SJCRH30 (cell line): ENCODE data around the gene OR10H3. TPM values are rescaled to one million over a fixed set of nuclear protein-coding genes. Genes with fewer than 3 reads are reported as not detected.
A peak's percentile ranks its signal among the peaks of the same experiment; 100 is the strongest.

Experiments used
- DNase-seq, 2 experiments: peaks; one replicate each; pipeline ENCODE4 v3.0.0-alpha.2; 2015 to 2020
- H3K27ac ChIP-seq: fragments of 250-450 bp; sonication (Bioruptor Pico); 2 replicates; pipeline ENCODE4 v1.5.1; 2020; ENCODE audit warnings: mild to moderate bottlenecking, moderate library complexity
- H3K27me3 ChIP-seq: fragments of 250-450 bp; sonication (Bioruptor Pico); 2 replicates; pipeline ENCODE4 v1.5.1; 2020; ENCODE audit warnings: mild to moderate bottlenecking, moderate library complexity
- H3K36me3 ChIP-seq: fragments of 250-450 bp; sonication (Bioruptor Pico); 2 replicates; pipeline ENCODE4 v1.5.1; 2020; ENCODE audit warnings: mild to moderate bottlenecking, moderate library complexity
- H3K4me1 ChIP-seq: fragments of 250-450 bp; sonication (Bioruptor Pico); 2 replicates; pipeline ENCODE4 v1.5.1; 2020; ENCODE audit warnings: mild to moderate bottlenecking, moderate library complexity
- H3K4me3 ChIP-seq: fragments of 250-450 bp; sonication (Bioruptor Pico); 2 replicates; pipeline ENCODE4 v1.5.1; 2020; ENCODE audit warnings: mild to moderate bottlenecking, moderate library complexity
- H3K9me3 ChIP-seq: fragments of 250-450 bp; sonication (Bioruptor Pico); replicated peaks from 2 replicates; pipeline ENCODE4 v1.5.1; 2020; ENCODE audit warnings: mild to moderate bottlenecking, moderate library complexity
- total RNA-seq: library from RNA; depleted of rRNA; stranded (reverse); fragments of >200 nt; shearing (Covaris generic); gene quantifications from 2 replicates; pipeline ENCODE4 v1.2.3, GENCODE V29; 2014; rRNA removed

OR10H3 gene, protein sequence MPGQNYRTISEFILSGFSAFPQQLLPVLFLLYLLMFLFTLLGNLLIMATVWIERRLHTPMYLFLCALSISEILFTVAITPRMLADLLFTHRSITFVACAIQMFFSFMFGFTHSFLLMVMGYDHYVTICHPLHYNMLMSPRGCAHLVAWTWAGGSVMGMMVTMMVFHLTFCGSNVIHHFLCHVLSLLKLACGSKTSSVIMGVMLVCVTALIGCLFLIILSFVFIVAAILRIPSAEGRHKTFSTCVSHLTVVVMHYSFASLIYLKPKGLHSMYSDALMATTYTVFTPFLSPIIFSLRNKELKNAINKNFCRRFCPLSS
- not detected in 2 replicates for total RNA-seq

DNA sequence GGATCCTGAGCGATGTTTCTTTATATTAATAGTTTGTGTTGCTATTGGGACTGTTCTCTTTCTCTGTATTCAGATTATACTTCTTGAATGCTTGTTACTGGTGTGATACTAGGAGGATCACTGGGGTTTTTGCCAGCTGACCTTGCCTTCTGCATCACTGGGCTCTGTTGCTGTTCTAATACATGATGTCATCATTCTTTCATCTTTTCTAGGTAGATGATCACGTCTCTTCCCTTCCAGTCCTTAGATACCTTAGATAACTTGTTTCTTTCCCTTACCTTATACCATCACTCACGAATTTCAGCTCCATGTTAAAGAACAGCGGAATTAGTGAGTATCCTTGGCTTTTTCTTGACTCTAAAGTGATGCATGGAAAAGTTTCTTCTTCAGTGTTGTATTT is at the start of gene OR10H3:
Gene OR10H3 (plus strand): TSS at position 264 of the 400 bp plus-strand sequence. CDS start 3,408 bp downstream, outside the sequence.
- Histone ChIP-seq H3K27ac (no peak within 1 kb of the TSS), H3K9me3 (no peaks in the 10 kb centered on the region), H3K27me3 (0 out of 2 replicates have a peak, but pooled peaks cover 9% of the 10 kb centered on the region), H3K36me3 (no peaks in the 10 kb centered on the region), H3K4me3 (no peak within 1 kb of the TSS), H3K4me1 (no peaks in the 10 kb centered on the region)
- no peak for DNase-seq

- H3K4me1 ChIP-seq: peaks cover 7% of the 10 kb centered on the region; the same call in 1 of the 2 replicates
- H3K27me3 ChIP-seq: no peaks in the 10 kb centered on the region
- H3K27ac ChIP-seq: no peak overlapping the region
- H3K4me3 ChIP-seq: no peak overlapping the region
- no peaks in the 10 kb centered on the region for H3K9me3 ChIP-seq
- H3K36me3 ChIP-seq: no peaks in the 10 kb centered on the region
- no peak for DNase-seq
Measured at GRCh38 chr19:15696654-15697194, 41.1 kb upstream of the OR10H3 start.

GRCh38 chr19:15701757-15702533 is 35.8 kb upstream of the OR10H3 start:
- peak; percentile 49 to 70 for DNase-seq

GRCh38 chr19:15702534-15702930 is 35.3 kb upstream of the OR10H3 start:
- Histone ChIP-seq H3K4me1 (peaks cover 17% of the 10 kb centered on the region), H3K4me3 (no peak overlapping the region), H3K9me3 (no peaks in the 10 kb centered on the region), H3K27me3 (no peaks in the 10 kb centered on the region), H3K36me3 (no peaks in the 10 kb centered on the region), H3K27ac (no peak overlapping the region)
- peak; percentile 87 to 92 for DNase-seq

More at GRCh38 chr19:15701757-15702533, 35.8 kb upstream of the OR10H3 start:
- H3K4me1 ChIP-seq: peaks cover 17% of the 10 kb centered on the region
- H3K9me3 ChIP-seq: no peaks in the 10 kb centered on the region
- no peak overlapping the region for H3K27ac ChIP-seq
- H3K27me3 ChIP-seq: no peaks in the 10 kb centered on the region
- H3K4me3 ChIP-seq: no peak overlapping the region
- H3K36me3 ChIP-seq: no peaks in the 10 kb centered on the region

GRCh38 chr19:15714638-15715037 is 23.1 kb upstream of the OR10H3 start:
- H3K27me3 ChIP-seq: no peaks in the 10 kb centered on the region
- no peak for DNase-seq
- no peaks in the 10 kb centered on the region for H3K36me3 ChIP-seq
- no peaks in the 10 kb centered on the region for H3K9me3 ChIP-seq
- H3K4me3 ChIP-seq: no peak overlapping the region
- H3K4me1 ChIP-seq: no peaks in the 10 kb centered on the region
- H3K27ac ChIP-seq: no peak overlapping the region

DNA sequence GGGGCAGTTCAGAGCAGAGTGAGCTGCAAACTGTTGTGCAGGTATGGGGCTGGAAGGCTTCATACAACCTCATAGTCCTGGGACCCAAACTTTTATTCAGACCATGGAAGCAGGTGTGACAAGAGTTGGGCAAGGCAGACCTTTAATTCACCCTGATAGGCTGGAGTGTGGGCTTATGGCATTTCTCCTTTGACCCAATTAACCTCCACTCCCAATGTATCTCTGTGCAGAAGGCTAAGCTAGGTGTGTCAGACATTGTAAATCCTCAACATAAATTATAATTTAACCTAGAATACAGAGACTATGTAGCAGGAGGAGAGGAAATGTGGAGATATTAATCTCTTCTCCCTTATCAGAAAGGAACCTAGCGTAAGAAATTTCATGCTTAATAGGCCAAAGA is 22.1 kb upstream of the OR10H3 start:
- no peaks in the 10 kb centered on the region for H3K9me3 ChIP-seq
- H3K27ac ChIP-seq: no peak overlapping the region
- no peaks in the 10 kb centered on the region for H3K27me3 ChIP-seq
- H3K4me1 ChIP-seq: no peaks in the 10 kb centered on the region
- no peaks in the 10 kb centered on the region for H3K36me3 ChIP-seq
- no peak for DNase-seq
- no peak overlapping the region for H3K4me3 ChIP-seq

GRCh38 chr19:15717809-15718208 is 20.0 kb upstream of the OR10H3 start:
- Histone ChIP-seq H3K4me3 (no peak overlapping the region), H3K36me3 (no peaks in the 10 kb centered on the region), H3K9me3 (no peaks in the 10 kb centered on the region), H3K4me1 (no peaks in the 10 kb centered on the region), H3K27me3 (no peaks in the 10 kb centered on the region), H3K27ac (no peak overlapping the region)
- peak; percentile 20 to 45 for DNase-seq

- peaks cover 7% of the 10 kb centered on the region; the same call in 1 of the 2 replicates for H3K27me3 ChIP-seq
- H3K4me1 ChIP-seq: no peaks in the 10 kb centered on the region
- H3K36me3 ChIP-seq: no peaks in the 10 kb centered on the region
- DNase-seq: no peak
- H3K27ac ChIP-seq: no peak overlapping the region
- H3K4me3 ChIP-seq: no peak overlapping the region
- no peaks in the 10 kb centered on the region for H3K9me3 ChIP-seq
Measured at GRCh38 chr19:15721268-15721667, 16.5 kb upstream of the OR10H3 start.

DNA sequence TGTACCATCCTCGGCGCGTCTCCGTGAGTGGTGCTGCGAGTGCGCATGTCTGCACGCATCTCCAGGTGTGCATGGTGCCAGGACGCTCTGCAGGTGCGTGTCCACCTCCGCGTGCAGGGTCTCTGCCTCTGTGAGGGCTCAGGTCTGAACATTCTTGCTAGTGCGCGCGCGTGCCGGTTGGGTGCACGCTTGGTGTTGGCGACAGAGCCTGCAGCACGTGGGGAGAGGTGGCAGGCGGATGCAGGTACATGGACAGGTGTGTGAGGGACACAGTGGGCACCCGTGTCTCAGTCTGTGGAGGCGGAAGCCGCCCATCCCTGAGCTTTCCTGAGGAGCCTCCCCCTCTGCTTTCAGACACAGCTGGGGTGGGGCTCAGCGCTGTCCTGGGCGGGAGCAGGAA is 14.8 kb upstream of the OR10H3 start:
- Histone ChIP-seq H3K4me1 (no peaks in the 10 kb centered on the region), H3K4me3 (no peak overlapping the region), H3K27me3 (peaks cover 7% of the 10 kb centered on the region; the same call in 1 of the 2 replicates), H3K36me3 (no peaks in the 10 kb centered on the region), H3K9me3 (no peaks in the 10 kb centered on the region), H3K27ac (no peak overlapping the region)
- DNase-seq: no peak

DNA sequence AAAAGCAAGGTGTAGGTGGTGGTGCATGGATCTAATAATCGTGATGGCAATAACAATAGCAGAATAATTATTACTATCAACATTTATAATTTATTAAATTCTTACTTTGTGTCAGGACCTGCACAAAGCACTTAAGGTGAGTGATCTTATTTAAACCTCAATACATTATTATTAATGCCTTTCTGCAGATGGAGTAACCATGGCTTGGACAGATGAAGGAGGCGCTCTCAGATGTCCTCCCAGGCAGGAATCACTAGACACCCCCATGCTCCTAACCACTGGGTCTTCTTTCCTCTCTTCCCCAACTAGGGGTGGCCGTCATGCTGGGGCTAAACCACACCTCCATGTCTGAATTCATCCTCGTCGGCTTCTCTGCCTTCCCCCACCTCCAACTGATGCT is 10.1 kb upstream of the OR10H3 start, which contains the start of gene OR10H2:
Gene OR10H2 (plus strand): TSS at position 301 of the 400 bp plus-strand sequence. CDS start 20 bp downstream, at position 321.
- no peaks in the 10 kb centered on the region for H3K36me3 ChIP-seq
- H3K4me1 ChIP-seq: no peaks in the 10 kb centered on the region
- H3K27ac ChIP-seq: no peak within 1 kb of the TSS
- no peak for DNase-seq
- H3K27me3 ChIP-seq: peaks cover 7% of the 10 kb centered on the region
- H3K4me3 ChIP-seq: no peak within 1 kb of the TSS
- 0 out of 2 replicates have a peak, but pooled peaks cover 4% of the 10 kb centered on the region for H3K9me3 ChIP-seq

- Histone ChIP-seq H3K36me3 (no peaks in the 10 kb centered on the region), H3K27ac (no peak overlapping the region), H3K27me3 (peaks cover 5% of the 10 kb centered on the region; the same call in 1 of the 2 replicates), H3K9me3 (0 out of 2 replicates have a peak, but pooled peaks cover 4% of the 10 kb centered on the region), H3K4me1 (no peaks in the 10 kb centered on the region), H3K4me3 (no peak overlapping the region)
- DNase-seq: no peak
Measured at GRCh38 chr19:15730538-15730937, 7.2 kb upstream of the OR10H3 start.

- Histone ChIP-seq H3K9me3 (0 out of 2 replicates have a peak, but pooled peaks cover 4% of the 10 kb centered on the region), H3K4me3 (no peak overlapping the region), H3K36me3 (no peaks in the 10 kb centered on the region), H3K27me3 (peaks cover 9% of the 10 kb centered on the region; the same call in 1 of the 2 replicates), H3K4me1 (no peaks in the 10 kb centered on the region), H3K27ac (no peak overlapping the region)
- DNase-seq: no peak
Measured at GRCh38 chr19:15732388-15732787, 5.4 kb upstream of the OR10H3 start.

- peaks cover 9% of the 10 kb centered on the region; the same call in 1 of the 2 replicates for H3K27me3 ChIP-seq
- H3K4me3 ChIP-seq: no peak overlapping the region
- H3K36me3 ChIP-seq: no peaks in the 10 kb centered on the region
- H3K27ac ChIP-seq: no peak overlapping the region
- no peak for DNase-seq
- H3K4me1 ChIP-seq: no peaks in the 10 kb centered on the region
- H3K9me3 ChIP-seq: 0 out of 2 replicates have a peak, but pooled peaks cover 4% of the 10 kb centered on the region
Measured at GRCh38 chr19:15733895-15734294, 3.9 kb upstream of the OR10H3 start.

GRCh38 chr19:15740785-15741184 is 3.0 kb downstream of the OR10H3 start:
- H3K4me3 ChIP-seq: no peak overlapping the region
- H3K4me1 ChIP-seq: no peaks in the 10 kb centered on the region
- H3K9me3 ChIP-seq: no peaks in the 10 kb centered on the region
- 0 out of 2 replicates have a peak, but pooled peaks cover 2% of the 10 kb centered on the region for H3K27me3 ChIP-seq
- no peak for DNase-seq
- H3K27ac ChIP-seq: no peak overlapping the region
- H3K36me3 ChIP-seq: no peaks in the 10 kb centered on the region

DNA sequence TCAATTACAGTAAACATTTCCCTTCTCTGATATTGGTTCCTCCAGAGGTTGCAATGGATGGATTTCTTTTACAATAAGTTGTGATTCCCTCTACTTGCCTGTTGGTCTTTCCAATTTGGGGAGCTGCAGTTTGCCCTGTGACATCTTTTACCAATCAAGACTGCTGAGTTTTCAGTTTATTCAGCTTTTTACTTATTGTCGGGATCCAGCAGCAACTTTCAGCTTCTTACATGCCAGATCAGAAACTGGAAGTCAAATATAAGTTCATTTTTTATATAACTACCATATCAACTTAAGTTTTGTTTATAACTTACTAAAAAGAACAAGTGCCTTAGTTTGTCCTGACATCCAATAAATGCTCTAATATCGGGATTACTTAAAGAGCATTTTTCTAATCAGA is 10.5 kb downstream of the OR10H3 start:
- H3K4me1 ChIP-seq: no peaks in the 10 kb centered on the region
- no peak overlapping the region for H3K27ac ChIP-seq
- no peaks in the 10 kb centered on the region for H3K36me3 ChIP-seq
- DNase-seq: no peak
- peaks cover 14% of the 10 kb centered on the region; the same call in 1 of the 2 replicates for H3K27me3 ChIP-seq
- H3K4me3 ChIP-seq: no peak overlapping the region
- no peaks in the 10 kb centered on the region for H3K9me3 ChIP-seq
